IPS-NIHi11 (cell line): ENCODE data around the gene TNFRSF4.
A peak's percentile ranks its signal among the peaks of the same experiment; 100 is the strongest.

Source experiments
- DNase-seq: peaks from one replicate; pipeline ENCODE4 v3.0.0; 2012; ENCODE audit warnings: mixed read lengths, low spot score

Gene TNFRSF4

DNA sequence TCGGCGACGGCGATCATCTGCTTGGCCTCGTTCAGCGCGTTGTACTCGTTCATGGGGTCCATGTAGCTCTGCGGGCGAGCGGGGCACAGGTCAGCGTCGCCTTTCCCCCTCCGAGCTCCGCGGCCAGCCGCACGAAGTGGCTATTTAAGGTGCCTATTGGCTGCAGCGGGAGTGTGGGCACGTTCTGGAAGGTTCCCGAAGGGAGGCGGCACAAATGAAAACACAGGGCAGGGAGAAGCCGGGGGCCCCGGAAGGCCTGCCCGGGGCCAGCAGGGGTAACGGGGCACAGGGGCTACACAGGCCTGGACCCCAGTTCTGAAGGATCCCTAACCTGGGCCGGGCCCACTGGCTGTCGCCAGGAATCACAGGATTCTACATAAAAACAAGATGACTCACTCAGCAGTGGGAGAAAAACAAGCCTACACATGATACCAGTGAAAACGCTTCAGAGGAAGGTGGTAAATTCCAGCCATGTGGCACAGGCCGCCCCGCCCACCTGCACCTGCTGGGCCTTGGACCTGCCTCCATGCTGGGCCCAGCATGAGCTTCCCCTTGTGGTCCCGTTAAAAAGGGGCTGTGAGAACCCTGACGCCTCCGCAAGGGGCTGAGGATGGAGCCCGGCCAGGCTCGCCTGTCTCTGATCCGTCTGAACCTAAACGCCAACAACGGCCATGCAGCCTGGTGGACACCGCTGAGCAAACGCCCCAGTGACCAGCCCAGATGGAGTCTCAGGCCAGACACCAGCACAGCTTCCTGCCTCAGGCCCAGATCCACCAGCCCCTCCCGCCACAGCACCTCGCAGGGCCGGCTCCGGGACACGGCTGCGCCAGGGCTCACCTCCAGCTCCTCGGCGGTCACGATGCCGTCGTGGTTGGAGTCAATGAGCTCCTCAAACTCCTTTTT, 3.9 kb upstream of the TNFRSF4 start:
- DNase-seq, result no peak

DNA sequence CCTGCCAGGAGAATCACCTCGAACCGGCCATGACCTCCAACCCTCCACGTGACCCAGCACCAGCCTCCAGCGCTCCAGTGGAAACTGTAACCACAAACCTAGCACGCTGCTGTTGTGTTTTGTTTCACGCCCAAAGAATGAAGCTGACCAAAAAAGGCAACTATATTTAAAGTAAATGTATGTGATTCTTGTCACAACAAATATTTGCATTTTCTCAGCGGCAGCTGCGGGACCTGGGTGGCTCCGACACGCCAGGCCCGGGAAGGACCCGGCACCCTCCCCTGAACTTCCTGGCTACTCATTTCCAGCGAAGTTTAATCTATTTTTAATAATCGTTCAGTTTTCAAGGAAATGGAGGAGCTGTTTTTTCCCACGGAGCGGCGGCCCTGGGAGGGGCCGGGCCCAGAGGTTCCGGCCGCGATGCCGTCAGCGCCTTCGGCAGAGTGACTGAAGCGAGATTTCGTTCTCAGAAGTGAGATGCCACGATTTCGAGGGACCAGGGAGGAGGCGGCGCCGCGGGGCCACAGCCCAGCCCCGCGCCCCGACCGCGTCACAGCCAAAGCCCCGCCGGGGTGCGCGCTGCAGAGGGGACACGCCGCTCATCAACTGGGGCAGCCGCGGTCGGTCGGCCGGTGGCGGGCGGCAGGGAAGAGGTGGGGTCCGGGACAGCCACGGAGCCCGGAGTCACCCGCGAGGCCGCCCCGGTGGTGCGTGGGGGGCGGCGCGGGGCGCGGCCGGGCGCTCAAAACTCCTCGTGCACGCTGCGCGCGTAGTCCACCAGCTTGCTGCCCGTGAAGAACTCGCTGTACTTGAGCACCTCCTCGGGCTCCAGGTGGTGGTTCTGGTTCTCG, 3.0 kb upstream of the TNFRSF4 start:
- no peak for DNase-seq

DNA sequence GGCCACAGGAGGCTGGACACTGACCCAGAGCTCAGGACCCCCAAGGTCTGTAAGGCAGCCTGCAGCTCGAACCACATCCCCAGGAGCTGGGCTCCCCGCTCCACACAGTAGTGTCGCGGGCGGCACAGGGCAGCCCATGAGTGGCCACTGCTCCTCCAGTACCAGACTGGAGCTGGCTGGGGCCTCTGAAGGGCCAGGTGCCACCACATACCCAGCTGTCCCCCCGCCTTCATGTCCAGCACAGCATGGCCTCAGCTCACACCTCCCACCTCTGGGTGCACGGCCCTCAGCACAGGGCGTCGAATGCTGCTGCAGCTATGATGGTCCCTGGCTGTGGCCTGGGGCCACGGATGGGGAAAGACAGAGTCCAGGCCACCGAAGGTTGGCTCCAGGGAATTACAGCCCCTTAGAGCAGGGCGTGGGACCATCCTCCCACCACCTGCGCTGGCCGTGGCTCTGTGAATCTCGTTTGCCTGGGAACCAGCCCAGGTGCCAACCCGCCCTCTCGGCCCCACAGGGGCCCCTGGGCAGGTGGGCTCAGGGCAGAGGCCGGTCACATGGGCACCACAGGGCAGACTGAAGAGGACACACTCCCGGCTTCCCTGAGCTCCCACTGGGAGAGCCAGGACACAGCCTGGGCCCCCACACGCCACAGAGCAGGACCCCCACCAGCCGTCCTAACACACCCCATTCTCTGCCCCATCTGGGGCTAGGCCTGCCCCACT, 2.1 kb upstream of the TNFRSF4 start:
- no peak for DNase-seq

DNA sequence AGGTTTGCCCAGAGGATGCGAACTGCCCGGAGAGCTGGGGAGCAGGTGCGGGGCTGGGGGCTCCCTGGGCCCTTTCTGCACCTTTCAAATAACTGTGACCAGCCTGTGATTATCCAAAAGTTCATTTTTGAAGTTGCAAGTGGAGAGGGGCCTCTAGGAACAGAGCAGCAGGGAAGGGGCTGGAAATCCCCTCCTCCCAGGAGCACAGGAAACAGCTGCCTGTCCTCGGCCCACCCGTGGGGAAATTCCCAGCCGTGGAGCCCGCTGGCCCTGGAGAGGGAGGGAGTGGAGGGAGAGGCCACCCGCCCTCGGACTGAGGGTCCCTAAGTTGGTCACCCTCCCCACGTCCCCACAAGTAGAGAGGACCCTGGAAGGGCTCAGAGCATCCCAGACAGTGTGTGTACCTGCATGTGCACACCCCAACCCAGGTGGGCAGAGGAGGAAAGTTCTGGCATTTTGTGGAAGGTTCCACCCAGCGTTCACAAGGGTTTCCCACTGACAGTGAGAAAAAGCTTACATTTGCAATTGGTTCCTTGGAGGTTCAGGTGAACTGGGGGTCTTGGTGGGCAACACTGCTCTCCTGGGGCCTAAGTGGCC, 1.2 kb upstream of the TNFRSF4 start:
- no peak for DNase-seq

DNA sequence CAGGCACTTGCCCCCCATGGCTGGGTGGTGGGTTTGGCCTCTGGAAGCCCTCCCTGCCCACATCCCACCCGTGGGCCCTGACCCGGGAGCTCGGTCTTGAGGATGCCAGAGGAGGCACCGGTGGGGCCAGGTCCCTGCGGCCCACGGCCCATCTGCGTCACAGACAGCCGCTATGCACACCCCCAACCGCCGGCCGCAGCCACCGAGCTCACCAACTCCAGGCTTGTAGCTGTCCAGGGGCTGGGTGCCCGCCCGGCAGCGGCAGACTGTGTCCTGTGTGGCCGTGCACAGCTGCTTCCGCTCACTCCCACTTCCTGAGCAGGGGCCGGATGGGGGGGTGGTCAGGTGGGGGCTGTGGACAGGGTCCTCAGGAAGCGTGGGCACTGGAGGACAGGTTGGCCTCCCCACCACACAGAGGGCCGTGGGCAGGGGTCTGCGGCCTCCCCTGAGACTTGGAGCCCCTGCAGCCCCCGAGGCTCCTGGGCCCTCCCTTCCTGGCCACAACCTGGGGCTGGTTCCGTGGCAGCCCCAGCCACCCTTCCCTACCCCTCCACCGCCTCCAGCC, 1.1 kb downstream of the TNFRSF4 start:
- DNase-seq, result no peak

DNA sequence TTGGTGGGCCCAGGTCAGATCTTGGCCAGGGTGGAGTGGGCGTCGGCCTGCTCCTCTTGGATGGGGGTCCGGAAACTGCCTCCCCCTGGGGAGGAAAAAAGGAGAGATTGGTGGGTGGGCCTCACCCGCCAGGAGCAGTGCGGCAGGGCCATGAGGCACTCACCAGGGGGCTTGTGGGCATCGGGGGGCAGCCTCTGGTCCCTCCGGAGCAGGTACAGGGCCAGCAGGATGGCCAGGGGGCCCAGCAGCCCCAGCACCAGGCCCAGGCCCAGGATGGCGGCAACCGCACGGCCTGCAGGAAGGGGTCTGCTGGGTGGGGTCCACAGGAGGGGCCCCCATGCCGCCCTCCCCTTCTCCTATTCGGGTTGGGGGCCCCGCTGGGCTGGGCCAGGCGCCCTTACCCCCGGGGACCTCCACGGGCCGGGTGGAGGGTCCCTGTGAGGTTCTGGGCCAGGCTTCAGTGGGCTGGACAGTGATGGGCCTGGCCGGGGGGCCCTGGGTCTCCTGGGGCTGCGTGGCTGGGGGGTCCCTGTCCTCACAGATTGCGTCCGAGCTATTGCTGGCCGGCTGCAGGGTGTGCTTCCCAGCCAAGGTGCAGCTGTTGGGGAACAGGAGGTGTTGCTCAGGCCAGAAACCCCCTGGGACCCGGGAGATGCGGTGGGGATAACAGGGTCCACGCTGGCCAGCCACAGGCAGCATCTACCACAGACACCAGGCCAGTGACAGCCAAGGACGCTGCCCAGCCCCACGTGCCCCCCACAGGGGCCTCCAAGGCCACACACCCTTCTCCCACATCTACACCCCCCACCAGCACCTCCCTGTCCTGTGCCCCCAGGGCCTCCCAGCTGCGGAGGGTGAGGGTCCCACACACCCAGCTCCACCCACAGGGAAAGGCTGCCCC, 2.2 kb downstream of the TNFRSF4 start:
- no peak for DNase-seq

DNA sequence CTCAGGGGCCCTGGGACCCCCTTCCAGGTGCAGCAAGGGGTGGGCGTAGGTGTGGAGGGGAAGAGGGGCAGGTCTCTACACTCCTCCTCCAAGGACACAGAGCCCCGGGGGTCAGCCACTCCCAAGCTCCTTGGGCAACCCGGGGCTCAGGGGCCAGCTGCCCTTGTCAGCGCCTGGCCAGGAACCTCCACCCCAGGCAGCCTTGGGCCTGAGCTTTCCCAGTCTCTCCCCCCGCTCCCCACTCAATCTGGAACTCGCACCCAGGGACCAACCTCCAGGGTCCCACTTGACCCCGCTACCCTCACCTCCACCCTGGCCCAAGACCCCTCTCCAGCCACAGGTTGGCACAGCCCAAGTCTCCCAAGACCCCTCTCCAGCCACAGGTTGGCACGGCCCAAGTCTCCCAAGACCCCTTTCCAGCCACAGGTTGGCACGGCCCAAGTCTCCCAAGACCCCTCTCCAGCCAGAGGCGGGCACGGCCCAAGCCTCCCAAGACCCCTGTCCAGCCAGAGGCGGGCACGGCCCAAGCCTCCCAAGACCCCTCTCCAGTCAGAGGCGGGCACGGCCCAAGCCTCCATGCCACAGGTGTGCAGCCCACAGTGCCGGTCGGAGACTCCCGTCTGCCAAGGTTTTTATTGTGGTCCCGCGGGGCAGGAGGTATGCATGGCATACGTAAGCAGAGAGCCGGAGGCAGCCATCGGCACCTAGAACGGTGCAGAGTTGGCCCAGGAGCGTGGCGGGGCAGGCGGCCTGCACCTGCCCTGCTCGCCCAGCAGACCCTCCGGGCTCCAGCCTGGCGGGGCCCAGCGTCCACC, 3.0 kb downstream of the TNFRSF4 start:
- no peak for DNase-seq

DNA sequence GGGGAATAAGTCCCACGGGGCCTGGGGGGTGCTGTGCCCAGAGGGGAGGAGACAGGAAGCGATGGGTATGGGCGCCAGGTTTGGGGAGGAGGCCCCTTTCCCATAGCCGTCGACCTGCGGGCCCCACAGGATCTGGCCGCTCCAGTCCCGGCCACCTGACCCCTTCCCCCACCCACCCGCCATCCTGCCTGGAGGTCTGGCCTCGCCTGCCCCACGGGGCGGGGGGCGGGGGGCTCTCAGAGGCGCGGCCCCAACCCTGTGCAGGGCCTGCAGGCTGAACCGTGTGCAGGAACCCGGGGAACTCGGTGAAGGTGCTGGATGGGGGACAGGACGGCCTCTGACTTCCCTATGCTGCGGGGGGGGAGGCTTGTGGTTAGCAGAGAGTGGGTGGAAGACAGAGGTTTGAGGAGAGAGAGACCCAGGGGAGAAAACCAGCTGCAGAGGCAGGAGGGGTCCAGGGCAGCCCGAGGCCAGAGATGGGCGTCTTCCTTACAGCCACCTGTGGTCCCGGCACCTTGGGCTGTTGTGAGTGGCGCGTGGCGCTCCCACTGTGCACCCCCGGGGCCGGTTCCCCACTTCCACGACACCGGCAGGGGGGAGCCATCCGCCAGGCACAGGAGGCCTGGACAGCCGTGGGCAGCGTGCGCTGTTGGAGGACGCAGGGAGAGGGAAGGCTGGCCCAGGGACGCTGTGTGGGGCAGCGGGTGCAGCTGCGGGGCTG, 5.1 kb downstream of the TNFRSF4 start:
- no peak for DNase-seq

DNA sequence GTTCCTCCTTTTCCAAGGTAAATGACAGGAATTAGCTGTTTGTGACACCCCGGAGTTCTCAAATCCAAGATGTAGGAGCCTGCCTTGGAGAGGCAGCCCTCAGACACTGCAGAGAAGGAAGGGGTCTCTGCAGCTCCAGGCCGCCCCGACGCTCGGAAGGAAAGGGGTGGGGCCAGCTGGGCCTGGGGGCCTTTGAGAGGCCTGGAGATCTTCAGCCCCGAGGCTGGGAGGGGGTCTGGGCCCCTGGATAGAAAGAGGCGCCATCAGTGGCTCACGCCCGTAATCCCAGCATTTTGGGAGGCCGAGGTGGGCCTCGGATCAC, 6.4 kb downstream of the TNFRSF4 start:
- no peak for DNase-seq

DNA sequence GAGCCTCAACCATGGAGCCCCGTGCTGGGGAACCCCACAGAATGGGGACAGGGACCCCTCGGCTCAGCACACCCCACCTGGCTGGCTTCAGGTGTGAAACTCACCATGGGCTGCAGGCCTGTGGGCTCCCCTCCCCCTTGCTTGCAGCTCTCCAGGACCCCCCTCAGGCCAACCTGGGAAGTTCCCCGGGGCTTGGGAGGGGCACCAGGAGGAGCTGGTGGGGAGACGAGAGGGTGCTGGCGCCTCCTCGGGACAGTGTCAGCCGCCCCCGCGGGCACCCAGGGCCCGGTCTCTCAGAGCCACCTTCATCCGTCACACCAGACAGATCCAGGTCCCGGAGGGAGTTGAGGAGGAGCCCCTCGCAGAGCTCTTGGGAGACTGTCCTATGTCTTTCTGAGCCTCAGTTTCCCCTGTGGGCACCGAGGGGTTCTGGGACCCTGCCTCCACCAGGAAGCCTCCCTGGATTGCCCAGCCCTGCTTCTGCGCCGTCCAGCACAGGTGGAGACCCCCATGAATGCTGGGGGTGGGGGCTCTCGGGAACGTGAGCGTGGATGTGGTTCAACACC, 6.9 kb downstream of the TNFRSF4 start:
- no peak for DNase-seq

DNA sequence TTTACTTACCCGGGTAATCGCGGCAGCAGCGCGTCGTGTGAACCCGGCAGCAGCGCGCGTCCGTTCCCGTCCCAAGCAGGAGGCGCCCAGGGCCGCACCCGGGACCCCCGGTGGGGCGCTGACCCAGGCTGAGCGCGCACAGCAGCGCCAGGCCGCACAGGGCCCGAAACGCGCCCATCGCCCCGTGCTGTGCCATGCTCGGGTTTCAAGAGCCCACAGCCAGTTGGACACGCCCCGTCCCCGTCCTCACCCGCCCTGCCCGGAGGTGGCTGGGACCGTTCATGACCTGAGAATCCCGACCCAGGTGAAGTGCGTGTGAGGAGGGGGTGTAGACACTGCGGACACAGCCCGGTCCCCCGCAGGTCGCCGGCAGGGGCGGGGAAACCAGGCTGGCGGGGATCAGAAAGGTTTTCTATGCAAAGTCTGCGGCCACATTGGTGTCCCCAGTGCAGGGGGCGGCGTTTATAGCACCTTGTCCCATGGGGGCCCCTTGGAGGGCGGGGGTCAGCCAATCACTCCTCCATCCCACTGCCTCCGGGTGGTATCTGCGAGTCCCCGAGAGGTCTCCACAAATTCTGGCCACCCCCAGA, 7.5 kb downstream of the TNFRSF4 start, which contains the start of gene TNFRSF18:
TNFRSF18 (minus strand) TSS at position 217 of the 590 bp plus-strand sequence; CDS start at position 196, 21 bp downstream.
- peak; percentile 78 for DNase-seq

DNA sequence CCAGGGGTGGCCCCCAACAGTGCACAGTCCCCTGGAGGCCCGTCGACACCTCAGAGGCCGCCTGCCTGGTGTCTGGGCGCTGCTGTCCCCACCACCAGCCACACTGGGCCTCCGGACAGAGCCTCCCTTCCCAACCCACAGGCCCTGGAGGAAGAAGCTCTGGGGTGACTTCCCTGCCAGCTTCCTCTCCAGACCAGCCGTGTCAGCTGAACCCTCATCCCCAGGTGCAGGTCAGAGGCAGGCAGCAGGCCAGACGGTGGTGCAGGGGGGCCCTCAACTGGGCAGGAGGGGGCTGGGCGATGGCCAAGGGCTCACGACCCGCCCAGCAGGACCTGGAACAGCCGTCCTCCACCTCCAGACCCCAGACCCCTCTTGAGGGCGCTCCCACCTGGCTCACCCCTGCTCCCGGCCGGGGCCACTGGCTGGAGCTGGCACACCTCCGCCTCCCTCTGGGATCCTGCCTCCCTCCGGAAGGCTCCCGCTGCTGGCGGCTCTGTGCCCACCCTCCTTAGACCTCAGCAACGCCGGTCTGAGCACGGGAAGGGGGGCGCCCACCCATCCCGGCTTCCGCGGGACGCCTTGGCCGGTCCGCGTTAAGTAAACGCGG, 8.1 kb downstream of the TNFRSF4 start:
- DNase-seq, result no peak

DNA sequence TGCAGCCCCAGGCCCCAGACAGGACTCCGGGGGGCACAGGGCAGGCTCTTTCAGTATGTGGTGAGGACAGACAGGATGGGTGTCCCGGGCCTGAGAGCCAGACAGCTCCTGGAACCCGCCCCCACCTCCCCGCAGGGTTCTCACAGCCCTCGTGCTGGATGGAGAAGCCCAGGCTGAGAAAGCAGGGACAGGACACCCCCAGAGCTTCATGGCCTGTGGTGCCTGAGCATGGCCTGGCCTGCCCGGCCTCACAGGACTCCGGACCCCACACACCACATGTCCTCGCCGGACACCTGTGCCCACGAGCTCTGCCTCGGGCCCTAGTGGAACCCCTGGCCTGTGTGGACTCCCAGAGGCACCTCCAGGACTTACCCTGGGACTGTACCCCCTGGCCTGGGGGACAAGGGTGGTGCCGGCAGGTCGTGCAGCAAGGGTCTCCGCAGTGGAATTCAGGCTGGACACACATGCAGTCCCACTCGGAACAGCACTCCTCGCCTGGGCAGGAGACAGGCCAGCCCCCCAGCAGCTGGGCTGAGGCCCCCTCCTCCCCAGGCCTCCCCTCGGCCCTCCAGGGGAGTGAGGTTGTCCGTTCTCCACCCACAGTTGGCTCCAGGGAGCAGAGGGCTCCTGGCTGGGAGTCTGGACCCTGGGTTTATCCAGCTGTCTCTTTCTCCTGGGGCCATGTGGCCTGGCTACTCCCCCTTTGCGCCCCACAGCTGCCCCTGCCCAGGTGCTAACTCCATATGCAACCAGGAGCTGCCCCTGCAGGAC, 8.8 kb downstream of the TNFRSF4 start:
- DNase-seq, result no peak

DNA sequence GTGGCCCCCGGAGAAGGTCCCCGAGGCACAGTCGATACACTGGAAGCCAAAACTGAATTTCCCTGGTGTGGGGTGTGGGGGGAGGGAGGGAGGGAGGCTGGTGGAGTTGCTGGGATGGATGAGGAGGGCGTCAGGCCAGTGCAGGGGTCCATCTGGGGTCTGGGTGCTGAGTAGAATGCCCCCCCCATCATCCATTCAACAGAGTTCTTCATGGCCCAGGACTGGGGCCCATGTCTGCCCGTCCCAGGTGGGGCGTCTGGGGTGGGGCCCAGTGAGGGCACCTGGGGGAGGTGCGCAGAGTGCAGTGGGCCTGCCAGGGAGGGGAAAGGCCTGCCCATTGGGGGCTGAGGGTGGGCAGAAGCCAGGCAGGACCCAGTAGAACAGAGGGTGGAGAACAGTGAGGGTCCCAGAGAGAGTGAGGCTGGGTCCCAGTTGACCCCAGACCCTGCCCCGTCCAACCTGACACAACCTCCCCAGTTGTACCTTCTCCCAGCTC, 9.5 kb downstream of the TNFRSF4 start:
- DNase-seq, result no peak

DNA sequence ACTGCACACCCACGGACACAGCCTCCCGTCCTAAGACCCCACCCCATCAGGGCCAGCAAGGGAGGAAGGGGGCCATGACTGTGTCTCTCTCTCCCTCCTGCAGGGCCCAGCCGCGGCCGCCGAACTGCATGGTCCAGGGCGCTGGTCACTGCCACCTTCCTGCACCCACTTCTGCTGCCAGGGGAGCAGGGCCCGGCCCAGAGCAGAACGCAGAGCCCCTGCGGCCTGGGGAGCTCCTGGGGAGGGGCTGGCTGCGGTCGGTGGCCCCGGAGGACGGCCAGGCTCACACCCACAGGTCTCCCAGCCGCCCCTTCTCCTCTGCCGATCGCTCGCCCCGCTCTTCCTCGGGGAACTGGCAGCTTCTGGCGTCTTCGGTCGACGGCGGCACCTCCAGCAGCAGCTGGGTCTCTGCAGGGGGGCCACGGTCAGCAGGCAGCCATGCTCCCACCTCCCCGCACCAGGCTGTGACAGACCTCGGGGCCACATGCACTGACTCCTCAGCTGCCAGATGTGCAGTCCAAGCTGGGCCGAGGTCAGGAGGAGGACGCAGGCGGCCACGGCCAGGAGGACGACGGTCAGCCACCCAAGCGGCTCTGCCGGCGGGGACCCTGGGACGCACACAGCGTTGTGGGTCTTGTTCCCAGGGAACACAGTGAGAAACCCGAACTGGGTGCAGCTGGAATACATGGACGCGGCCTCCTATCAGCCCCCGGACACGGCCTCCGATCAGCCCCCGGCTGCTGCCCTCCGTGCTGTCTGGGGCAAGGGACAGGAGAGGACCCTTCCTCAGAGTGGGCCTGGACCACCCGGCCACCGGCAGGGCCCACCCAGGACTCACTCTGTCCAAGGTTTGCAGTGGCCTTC, 10.2 kb downstream of the TNFRSF4 start:
- no peak for DNase-seq
